Measurements from ENCODE around the gene POU2F2.
"Not testable (repeated sequence)": the region's sequence is repeated elsewhere in the genome, so short reads cannot be mapped to it uniquely, and the experiment has no call there.

POU2F2 gene

DNA sequence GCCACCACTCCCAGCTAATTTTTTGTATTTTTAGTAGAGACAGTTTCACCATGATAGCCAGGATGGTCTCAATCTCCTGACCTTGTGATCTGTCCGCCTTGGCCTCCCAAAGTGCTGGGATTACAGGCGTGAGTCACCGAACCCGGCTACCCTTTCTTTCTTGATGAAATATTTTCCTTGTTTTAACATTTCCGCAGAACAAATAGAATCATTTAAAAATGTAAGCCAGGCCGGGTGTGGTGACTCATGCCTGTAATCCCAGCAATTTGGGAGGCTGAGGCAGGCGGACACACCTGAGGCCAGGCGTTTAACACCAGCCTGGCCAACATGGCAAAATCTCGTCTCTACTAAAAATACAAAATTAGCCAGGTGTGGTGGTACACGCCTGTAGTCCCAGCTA, 32.0 kb downstream of the POU2F2 start:
- DNase-seq (ENCODE audit: low read depth in 3 of 3) = not testable (repeated sequence)

DNA sequence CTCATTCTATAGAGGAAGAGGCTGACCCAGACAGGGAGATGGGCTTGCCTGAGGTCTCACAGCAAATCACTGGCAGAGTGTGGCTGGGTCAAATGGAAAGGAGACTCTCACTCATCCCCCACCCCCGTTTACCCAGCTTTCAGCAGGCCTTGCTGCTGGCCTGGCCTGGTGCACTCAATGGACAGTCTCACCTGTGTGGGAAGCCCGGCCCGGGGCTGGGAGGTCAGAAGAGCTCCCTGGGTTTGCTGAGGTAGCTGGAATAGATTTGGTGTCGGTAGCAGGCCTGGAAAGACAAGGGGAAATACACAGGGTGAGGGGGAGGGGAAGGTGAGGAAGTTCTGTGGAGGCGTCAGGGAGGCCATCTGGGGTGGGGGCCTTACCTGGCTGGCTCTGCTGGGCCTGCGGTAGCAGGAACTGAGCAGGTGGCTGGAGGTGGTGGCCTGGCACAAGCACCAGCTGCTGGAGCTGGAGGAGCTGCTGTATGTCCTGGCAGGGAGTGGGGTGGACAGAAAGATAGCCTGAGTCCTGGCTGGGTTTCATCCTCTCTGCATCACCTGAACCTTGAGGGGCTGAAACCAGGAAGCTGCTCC, 32.8 kb downstream of the POU2F2 start:
- DNase-seq (ENCODE audit: low read depth in 3 of 3) = no peak

DNA sequence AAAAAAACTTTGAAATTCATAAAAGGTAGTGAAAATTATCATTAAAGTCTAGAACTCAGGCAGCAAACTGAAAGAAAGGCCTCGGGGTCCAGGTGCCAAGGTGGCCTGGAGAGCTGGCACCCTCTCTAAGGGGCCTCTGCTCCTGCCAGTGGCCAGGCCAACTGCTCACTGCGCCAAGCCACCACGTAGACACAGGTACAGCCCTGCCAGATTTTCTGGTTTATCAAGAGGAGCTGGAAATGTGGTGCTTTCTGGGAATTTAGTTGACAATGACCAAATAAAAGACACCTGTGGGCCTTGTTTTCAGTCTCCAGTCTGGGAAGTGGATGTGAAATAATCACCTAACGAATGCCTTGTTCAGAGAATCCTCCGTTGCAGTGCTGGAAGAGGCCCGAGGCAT, 33.5 kb downstream of the POU2F2 start:
- no peak for DNase-seq (ENCODE audit: low read depth in 3 of 3)

DNA sequence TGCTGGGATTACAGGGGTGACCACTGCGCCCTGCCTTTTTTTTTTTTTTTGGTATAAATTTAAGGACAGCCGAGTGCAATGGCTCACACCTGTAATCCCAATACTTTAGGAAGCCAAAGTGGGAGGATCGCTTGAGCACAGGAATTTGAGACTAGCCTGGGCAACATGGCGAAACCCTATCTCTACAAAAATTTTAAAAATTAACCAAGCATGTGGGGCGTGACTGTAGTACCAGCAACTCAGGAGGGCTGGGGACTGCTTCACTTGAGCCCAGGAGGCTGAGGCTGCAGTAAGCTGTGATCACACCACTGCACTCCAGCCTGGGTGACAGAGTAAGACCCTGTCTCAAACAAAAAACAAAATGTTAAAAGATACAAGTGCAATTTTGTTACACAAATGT, 34.8 kb downstream of the POU2F2 start:
- DNase-seq (ENCODE audit: low read depth in 3 of 3) = no peak

DNA sequence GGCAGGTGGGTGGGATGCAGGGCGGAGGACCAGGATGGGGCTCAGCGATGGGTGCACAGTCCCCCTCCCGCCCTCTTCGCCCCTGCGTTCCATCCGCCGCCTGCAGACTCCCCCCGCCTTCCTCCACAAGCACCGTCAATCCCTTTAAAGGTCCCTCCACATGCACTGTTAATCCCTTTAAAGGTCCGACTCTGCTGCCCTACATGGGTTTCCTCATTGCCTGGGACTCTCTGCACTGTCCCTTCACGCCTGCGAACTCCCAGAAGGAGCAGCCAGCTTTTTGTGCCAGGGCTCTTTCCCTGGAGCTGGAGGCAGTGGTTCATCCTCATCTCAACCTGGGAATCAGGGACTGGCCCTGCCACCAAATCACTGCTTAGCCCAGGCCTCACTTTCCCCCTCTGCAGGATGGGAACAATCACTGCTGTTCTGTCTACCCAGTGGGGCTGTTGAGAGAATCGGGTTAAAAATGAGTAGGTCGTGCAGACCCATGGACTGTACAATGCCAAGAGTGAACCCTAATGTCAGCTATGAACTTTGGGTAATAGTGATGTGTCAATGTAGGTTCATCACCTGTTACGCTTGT, 35.9 kb downstream of the POU2F2 start:
- DNase-seq (ENCODE audit: low read depth in 3 of 3) = no peak

DNA sequence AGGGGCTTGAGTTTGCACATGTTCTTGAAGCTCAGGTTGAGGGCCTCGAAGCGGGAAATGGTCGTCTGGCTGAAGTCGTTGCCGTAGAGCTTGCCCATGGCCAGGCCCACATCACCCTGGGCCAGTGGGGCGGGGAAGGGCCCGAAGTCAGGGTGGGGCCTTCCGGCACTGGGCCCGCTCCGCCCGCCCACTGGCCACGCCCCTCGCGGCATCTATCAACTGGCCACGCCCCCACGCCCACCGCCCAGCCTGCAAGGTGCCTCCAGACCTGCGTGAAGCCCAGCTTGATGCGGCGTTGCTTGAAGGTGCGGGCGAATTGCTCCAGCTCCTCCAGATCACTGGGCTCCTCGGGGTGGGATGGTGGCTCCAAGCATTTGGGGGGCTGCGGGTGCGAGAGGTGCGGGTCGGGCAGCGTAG, 36.4 kb downstream of the POU2F2 start:
- no peak for DNase-seq (ENCODE audit: low read depth in 3 of 3)

DNA sequence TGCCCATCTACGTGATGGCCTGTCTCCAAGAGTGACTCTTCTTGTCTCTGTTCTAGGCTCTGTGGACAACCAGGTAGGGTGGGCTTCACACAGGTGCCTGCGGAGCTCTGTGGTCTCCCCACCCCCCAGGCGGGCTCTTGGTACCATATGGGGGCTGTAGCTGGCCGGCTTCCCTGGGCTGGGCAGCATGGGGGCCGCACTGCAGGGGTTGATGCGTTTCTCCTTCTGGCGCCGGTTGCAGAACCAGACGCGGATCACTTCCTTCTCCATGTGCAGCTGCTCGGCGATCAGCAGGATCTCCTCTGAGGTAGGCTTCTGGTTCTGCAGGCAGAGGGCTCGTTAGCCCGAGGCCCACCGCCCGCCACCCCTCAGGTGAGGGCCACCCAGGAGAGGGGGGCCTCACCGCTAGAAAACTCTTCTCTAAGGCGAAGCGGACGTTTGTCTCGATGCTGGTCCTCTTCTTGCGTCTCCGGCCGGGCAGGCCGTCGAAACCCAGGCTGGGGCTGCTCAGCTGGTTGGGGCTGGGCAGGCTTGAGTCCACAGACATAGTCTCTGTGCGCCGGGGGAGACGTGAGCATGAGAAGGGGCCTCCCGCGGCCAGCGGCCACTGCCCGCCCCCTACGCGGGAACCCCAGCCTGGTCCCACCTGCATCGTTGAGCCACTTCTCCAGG, 37.0 kb downstream of the POU2F2 start:
- DNase-seq (ENCODE audit: low read depth in 3 of 3) = no peak

DNA sequence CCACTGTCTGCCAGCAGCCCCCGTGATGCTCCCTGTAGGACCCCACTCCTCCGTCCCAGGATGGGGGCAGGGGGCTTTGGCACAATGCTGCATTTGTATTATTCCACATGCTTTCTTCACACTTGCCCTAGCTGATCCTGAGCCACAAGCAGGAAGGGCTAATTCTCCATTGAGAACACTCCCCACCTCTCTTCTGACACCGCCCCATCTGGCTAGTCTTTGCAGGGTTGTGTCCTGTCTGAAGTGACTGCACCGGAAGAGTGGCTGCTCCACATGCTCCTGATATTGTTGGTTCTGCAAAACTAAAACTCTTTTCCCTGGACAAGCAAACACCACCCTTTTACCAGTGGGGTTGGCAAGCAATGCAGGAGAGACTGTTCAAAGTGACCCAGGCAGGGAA, 38.3 kb downstream of the POU2F2 start:
- DNase-seq (ENCODE audit: low read depth in 3 of 3) = no peak

DNA sequence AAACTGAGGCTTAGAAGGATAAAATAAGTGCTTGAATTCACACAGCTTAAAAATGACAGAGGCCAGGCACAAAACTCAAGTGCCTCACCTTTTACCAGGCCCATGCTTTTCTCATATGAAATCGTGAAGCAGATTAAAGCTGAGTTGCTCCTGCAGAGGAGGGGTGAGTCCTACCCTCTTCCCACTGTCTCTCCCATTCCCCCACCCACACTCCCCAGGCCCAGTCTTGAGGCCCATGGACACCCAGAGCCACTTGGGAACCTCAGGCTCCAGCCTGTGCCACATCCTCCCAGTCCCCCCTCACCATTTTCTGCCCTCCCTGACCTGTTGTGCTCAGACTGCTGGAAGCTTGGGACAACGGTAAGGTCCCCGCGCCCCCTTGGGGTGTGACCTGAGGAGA, 38.7 kb downstream of the POU2F2 start:
- no peak for DNase-seq (ENCODE audit: low read depth in 3 of 3)

DNA sequence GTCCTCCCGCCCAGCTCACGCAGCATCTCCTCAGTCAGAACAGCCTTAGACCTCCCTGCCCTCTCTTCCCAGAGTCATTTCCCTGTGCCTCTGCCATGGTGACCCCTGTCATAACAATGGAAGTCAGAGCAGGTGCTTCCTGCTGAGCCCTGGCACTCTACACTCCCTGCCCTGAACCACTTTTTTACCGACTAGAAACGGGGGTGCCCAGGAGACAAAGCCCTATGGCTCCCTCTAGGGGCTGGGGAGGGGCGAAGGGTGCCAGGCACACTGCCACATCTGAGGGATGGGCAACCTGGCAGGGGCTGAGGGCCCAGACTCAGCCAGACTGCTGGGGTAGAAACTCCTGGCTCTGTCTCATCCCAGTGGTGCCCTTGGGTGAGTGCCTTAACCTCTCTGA, 39.9 kb downstream of the POU2F2 start:
- DNase-seq (ENCODE audit: low read depth in 3 of 3) = no peak

DNA sequence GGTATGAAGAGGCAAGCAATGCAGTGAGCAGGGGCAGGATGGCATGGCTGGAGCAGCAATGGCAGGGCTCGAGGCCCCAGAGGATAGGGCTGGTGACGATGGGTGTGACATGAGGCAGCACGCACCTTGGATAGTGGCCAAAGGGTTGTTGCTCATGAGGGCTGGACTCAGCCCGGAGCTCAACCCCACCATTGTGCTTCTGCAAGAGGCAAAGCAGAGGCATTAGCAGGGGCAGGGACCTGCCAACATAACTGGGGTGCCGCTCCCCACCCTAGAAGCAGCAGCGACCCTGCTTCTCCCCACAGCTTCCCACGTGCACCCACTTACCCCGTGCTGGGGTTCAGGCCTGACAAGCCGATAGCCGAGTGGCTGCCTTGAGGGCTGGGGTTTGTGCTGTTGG, 40.5 kb downstream of the POU2F2 start:
- no peak for DNase-seq (ENCODE audit: low read depth in 3 of 3)

DNA sequence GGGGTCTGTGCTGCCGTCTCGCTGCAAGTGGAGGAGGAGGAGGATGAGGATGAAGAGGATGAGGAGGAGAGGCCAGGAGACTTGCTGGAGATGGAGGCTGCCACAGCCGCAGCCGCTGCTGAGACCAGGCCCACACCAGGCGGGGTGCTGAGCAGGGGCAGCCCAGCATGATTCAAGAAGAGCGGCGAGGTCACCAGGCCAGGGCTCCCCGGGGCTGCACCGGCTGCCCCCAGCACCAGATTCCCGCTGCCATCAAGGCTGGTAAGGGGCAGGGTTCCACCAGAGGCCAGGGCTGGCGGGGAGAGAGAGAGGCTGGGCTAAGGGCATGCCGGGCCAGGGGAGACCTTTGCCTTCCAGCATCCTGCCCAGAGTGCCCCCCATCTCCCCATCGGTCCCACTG, 40.9 kb downstream of the POU2F2 start:
- no peak for DNase-seq (ENCODE audit: low read depth in 3 of 3)

DNA sequence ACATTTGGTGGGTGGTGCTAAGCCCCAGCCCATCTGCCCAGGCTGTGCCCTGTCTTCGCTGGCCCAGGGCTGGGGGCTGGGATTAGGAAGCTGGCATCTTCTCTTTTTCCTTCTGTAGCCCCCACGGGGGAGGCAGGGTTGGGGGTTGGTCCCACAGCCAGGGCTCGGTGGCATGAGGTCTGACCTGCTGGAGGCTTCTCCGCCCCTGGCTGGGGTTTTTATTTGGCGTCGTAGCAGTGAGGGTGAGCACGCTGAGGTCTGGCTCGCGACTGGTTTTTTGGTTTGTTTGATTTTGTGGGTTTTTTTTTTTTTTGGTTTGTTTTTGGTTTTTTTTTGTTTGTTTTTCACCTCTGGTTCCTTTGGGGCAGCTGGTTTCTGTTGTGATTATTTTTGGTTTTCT, 41.6 kb downstream of the POU2F2 start:
- DNase-seq (ENCODE audit: low read depth in 3 of 3) = no peak

DNA sequence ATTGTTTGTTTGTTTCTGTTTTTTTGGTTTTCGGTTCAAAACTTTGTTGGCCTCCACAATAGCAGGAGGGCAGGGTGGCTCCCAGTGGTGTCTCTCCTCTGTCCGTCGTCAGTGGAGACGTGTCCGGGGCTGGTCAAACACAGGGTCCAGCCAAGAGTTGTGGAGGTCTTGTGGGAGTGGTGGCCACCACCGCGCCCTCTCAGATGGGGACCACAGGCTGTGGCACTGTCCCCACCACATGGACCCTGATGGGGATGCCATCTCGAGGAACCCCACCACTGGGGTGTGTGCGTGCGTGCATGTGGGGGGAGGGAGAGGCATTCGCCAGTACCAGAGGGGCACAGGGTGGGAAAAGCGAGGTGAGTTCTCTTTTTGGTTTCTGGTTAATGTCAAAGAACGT, 42.5 kb downstream of the POU2F2 start:
- DNase-seq (ENCODE audit: low read depth in 3 of 3) = no peak

DNA sequence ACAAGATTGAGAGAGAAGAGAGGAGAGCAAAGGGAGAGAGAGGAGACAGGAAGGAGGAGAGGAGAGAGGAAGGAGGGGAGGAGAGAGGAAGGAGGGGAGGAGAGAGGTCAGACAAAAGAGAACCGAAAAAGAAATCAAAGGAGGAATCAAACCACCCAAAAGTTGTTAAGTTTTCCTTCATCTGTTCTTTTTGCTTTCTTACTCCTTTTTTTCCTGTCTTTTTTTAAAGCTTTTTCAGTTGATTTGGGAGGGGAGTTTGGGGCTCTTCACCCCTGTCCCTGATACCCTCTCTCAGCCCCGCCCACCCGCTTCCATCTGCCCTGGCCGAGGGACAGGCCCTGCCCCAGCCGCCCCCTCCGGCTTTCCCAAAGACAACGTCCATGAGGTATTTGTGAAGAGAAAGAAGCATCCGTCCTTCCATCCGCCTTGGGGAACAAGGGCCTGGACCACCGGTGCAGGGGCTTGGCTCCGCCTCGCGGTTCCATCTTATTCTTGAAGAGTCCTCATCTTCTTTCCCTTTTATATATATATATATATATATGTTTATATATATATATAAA, 43.0 kb downstream of the POU2F2 start:
- DNase-seq (ENCODE audit: low read depth in 3 of 3) = no peak

DNA sequence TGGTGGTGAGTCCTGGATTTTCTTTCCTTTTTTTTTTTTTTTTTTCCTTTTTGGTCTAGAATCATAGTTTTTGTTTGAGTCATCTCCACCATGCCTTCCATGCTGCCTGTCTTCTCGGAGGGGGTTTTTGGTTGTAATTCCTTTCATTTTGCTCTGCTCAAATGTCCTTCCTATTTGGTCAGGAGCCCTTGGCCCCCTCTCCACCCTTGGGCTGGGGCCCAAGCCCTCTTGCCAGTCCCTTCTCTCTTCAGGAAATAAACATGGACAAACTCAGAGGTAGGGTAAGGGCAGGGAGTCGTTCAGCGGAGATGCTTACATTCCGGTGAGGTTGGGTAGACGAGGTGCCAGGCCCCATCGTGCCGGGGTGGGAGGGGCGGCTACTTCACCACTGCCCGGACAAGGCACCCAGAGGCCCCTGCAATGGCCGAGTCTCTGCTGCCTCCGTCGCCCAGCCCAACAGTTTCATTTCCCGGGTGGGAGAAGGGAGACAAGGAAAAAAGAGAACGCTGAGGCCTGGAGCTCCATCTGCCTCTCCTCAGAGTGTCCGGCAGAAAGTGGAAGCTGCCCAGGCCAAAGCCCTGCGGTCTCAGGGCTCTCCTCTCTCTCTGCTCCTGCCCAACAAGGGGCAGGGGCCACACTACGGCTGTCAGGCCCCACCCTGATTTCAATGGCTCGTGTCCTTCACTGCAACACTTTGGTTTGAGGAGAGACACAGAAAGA, 43.6 kb downstream of the POU2F2 start:
- DNase-seq (ENCODE audit: low read depth in 3 of 3) = no peak

DNA sequence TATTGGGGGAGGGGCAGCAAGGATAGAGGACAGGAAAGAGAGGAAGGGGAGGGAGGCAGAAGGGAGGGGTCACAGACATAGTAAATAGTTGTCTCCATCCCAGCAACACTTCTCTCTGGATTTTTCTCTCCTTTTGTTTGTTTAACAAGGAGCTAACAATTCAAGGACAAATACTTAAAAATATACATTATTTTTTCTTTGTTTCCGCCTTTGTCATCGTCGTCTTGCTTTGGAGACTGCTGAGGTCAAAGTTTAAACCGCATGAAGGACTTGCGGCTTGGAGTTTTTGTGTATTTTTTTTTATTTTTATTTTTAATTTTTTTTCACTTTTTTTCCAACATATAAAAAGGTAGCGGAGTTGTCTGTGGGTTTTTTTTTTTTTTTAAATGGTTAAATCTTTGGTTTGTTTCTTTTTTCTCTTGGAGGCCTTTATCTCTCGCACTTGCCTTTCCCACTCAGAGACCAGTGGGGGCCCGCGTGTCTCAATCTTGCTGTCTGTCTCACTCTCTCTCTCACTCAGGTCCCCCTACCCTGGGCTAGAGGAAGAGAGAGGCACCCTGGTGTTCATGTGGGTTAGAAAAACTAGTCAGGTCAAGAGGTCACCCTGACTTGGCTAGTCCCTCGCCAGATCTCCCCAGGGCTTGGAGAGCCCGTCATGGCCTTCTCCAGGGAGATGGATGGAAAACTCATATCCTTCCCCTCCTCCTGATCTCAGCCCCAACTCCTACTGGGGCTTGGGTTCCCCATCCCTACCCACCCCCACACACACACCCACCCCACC, 45.3 kb downstream of the POU2F2 start:
- no peak for DNase-seq (ENCODE audit: low read depth in 3 of 3)

DNA sequence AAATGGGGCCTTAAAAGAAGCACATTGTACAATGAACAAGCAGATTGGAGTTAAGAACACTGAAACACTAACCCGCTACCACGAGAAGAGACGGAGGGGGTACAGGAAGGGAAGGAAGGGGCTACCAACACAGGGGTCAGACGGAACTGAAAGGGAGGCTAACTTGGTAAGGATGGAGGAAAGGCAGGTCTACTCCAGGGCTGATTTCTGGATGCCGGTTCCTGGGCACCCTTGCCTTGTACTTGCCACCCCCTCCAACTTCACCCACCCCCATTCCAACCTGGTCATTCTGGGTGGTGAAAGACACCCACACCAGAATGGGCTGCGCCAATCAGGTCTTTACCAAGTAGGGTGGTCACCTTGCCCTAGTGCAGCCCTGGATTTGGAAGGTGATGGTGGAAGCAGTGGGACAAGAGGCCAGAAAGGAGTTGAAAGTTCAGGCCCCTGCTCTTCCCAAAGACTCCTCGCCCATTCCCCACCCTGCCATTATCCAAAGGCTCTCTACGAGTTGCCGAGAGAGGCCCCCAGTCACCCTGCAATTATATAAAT, 46.0 kb downstream of the POU2F2 start:
- DNase-seq (ENCODE audit: low read depth in 3 of 3) = no peak

DNA sequence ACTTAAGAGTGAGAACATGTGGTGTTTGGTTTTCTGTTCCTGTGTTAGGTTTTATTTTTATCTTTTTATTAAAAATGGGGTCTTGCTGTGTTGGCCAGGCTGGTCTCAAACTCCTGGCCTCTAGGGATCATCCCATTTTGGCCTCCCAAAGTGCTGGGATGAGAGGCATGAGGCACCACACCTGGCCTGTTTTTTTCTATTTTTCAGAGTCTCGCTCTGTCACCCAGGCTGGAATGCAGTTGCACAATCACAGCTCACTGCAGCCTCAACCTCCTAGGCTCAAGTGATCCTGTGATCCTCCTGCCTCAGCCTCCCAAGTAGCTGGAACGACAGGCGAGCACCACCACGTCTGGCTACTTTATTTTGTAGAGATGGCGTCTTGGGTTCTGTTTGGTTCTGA, 48.7 kb downstream of the POU2F2 start:
- DNase-seq (ENCODE audit: low read depth in 3 of 3) = no peak

DNA sequence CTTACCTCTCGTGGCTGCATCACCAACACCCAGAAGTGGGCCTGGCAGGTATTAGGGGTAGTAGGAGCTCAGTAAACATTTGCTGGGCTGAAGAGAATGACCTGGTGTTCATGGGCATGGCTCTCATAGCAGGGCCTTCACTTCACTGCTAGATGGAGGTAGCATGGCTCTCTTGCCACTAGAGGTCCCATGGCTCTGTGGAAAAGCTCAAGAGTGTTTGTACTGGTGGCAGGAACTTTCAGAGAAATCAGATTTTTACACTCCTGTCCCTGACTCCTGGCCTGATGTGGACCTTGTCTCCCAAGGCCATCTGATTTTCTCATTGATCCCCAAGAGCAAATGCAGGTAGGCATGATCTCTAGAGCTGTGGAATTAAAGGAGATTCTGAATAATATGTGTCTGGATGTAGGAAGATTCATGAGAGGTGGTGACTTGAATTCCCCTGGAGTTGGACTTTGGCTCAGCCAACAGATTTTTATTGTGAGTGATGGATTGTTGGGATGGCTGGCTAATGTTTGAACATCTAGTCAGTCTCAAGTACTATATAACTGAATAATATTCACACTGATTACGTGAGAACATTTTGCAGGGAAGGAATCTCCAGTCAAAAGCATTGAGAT, 50.6 kb downstream of the POU2F2 start:
- no peak for DNase-seq (ENCODE audit: low read depth in 3 of 3)

DNA sequence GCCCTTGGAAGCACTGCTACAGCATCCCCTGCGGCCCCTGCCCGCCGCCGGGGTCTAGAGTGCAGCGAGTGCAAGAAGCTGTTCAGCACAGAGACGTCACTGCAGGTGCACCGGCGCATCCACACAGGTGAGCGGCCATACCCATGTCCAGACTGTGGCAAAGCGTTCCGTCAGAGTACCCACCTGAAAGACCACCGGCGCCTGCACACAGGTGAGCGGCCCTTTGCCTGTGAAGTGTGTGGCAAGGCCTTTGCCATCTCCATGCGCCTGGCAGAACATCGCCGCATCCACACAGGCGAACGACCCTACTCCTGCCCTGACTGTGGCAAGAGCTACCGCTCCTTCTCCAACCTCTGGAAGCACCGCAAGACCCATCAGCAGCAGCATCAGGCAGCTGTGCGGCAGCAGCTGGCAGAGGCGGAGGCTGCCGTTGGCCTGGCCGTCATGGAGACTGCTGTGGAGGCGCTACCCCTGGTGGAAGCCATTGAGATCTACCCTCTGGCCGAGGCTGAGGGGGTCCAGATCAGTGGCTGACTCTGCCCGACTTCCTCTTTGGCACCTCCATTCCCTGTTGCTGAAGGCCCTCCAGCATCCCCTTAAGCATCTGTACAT, 51.4 kb downstream of the POU2F2 start:
- DNase-seq (ENCODE audit: low read depth in 3 of 3) = no peak

Measured in stimulated activated CD4-positive, alpha-beta T cell treated with anti-CD3 and anti-CD28 coated beads, TNF-alpha, amount 100 ng/mL, for 48 hours (primary cell).